Measurements from ENCODE around the gene IQSEC1. TPM values are rescaled to one million over a fixed set of nuclear protein-coding genes. Genes with fewer than 3 reads are reported as not detected.
A peak's percentile ranks its signal among the peaks of the same experiment; 100 is the strongest.

The IQSEC1 gene
- total and polyA plus RNA-seq, 9 of the 15 experiments (the other 6 are each of a cell fraction or from before 2014, with no cell fraction given): 0.56 to 39.0 (median 6.8) TPM

GRCh38 chr3:12999147-13000140, 73.8 kb downstream of the IQSEC1 start (continued):
- TF ChIP-seq ZNF280A (IDR thresholded peaks at IDR 0.05; ENCODE audit: low read depth, partially characterized antibody) (no peak), ZNF583 (CRISPR knock-in tag; IDR thresholded peaks at IDR 0.05) (peak; percentile 87), EWSR1 (IDR thresholded peaks at IDR 0.05; ENCODE audit: borderline replicate concordance, low read depth, partially characterized antibody) (no peak), SRSF3 (IDR thresholded peaks at IDR 0.05; ENCODE audit: insufficient read depth, low read length) (no peak), KDM2B (CRISPR knock-in tag; IDR thresholded peaks at IDR 0.05) (no peak), LARP7 (IDR thresholded peaks at IDR 0.05) (no peak)

GRCh38 chr3:12998648-12999047, 74.6 kb downstream of the IQSEC1 start:
- Histone ChIP-seq H4K20me1 (replicated peaks; ENCODE audit: control insufficient read depth, insufficient read depth, low read length) (no peaks in the 10 kb centered on the region), H2AFZ (ENCODE audit: low read depth, low read length) (peak overlapping the region; percentile 96), H3K4me1 (replicated peaks in 1 of 2; ENCODE audit: control insufficient read depth in 2 of 2, insufficient read depth in 2 of 2, low read length in 2 of 2) (peaks cover 48 to 55% of the 10 kb centered on the region in 2 experiments), H3K9ac (ENCODE audit: insufficient read depth in 1 of 2, low read depth in 2 of 2, low read length in 2 of 2) (peak overlapping the region in 1 of 2 experiments; percentile 89; a peak in 3 of 4 replicates), H3K9me1 (ENCODE audit: control insufficient read depth, insufficient read depth, low read length) (no peaks in the 10 kb centered on the region), H3K4me3 (no peak overlapping the region), H3K36me3 (ENCODE audit: control insufficient read depth, insufficient read depth, low read length) (no peaks in the 10 kb centered on the region), H3K4me2 (ENCODE audit: insufficient read depth, low read length) (peak overlapping the region; percentile 86), H3K27ac (ENCODE audit: extremely low read depth, low read depth, low read length) (peak overlapping the region; percentile 98), H3K79me2 (ENCODE audit: control insufficient read depth, insufficient read depth, low read length) (peaks cover 6% of the 10 kb centered on the region; the same call in 2 of the 3 replicates), H3K9me3 (replicated peaks; ENCODE audit: control insufficient read depth, insufficient read depth, low read depth, low read length) (no peaks in the 10 kb centered on the region), H3K27me3 (ENCODE audit: control insufficient read depth in 2 of 2, insufficient read depth in 2 of 2, low read length in 2 of 2) (no peaks in the 10 kb centered on the region)
- ATAC-seq (no peak), FAIRE-seq (no peak), DNase-seq (ENCODE audit: extremely low read depth in 1 of 4, low spot score in 3 of 4) (no peak)
- intact Hi-C loops (cut with micrococcal nuclease) (loop anchor here (10.0 kb wide), 3 partner anchors 204 to 514 kb away; partner anchors contain the start of genes CAND2 and TSEN2), in situ Hi-C loops (cut with MboI) (no loop called here)
- ChIA-PET POLR2A (interaction anchor here (0.6 to 2.0 kb wide), 12 partner anchors 9 to 315 kb away, joined by 3 to 9 read pairs (median 6); no protein-coding TSS in a partner anchor), CTCF (ENCODE audit: low intra/inter-chr PET ratio) (no interaction called here)
- BruUV-seq (replicated peaks): no TSS peak
- WGBS (ENCODE audit: insufficient coverage, low coverage, missing lambda C conversion rate): 62% methylated on average over 4 of the region's 4 CpGs
- no peak for TF ChIP-seq SAFB (IDR thresholded peaks at IDR 0.05; ENCODE audit: borderline replicate concordance, low read depth, low read length)
- TF ChIP-seq NFRKB (IDR thresholded peaks at IDR 0.05; ENCODE audit: low read depth): 0 out of 2 replicates have a peak, but pooled peaks have one; percentile 31
- no peak for TF ChIP-seq FOXO4 (CRISPR knock-in tag; IDR thresholded peaks at IDR 0.05)
- TF ChIP-seq KLF10 (CRISPR knock-in tag; IDR thresholded peaks at IDR 0.05): no peak
- TF ChIP-seq CHD4 (IDR thresholded peaks at IDR 0.05; ENCODE audit: insufficient read depth, insufficient replicate concordance, low read depth, low read length, poor library complexity, severe bottlenecking): no peak
- no peak for TF ChIP-seq ZNF280A (IDR thresholded peaks at IDR 0.05; ENCODE audit: low read depth, partially characterized antibody)
- TF ChIP-seq EHMT2 (IDR thresholded peaks at IDR 0.05): no peak
- no peak for TF ChIP-seq SP2 (IDR thresholded peaks at IDR 0.05; ENCODE audit: extremely low read depth, low read depth, low read length, poor library complexity, severe bottlenecking)
- no peak for TF ChIP-seq ZNF511 (CRISPR knock-in tag; IDR thresholded peaks at IDR 0.05)
